Fibroblast of skin of left quadriceps (primary cell): ENCODE data around the gene MRPL55.
"Not testable (repeated sequence)": the region's sequence is repeated elsewhere in the genome, so short reads cannot be mapped to it uniquely, and the experiment has no call there.

Experiments
- DNase-seq, 2 experiments: peaks; one replicate each; pipeline ENCODE4 v3.0.0-alpha.2; 2013; ENCODE audit warnings: low read depth in 2 of 2

MRPL55 gene

GRCh38 chr1:228122921-228123441 is 13.9 kb upstream of the MRPL55 start:
- DNase-seq = no peak

GRCh38 chr1:228120857-228121489 is 11.9 kb upstream of the MRPL55 start:
- no peak for DNase-seq

GRCh38 chr1:228120351-228120750 is 11.3 kb upstream of the MRPL55 start:
- no peak for DNase-seq

- no peak for DNase-seq
These were observed 8.9 kb upstream of the MRPL55 start for GRCh38 chr1:228118040-228118439.

- DNase-seq = no peak
These were observed 8.2 kb upstream of the MRPL55 start for GRCh38 chr1:228117335-228117734.

GRCh38 chr1:228114827-228115226 is 5.7 kb upstream of the MRPL55 start:
- DNase-seq = no peak

GRCh38 chr1:228112617-228113016 is 3.5 kb upstream of the MRPL55 start:
- no peak for DNase-seq

- no peak for DNase-seq
These were observed 3.1 kb upstream of the MRPL55 start for GRCh38 chr1:228112167-228112566.

GRCh38 chr1:228111315-228111714 is 2.2 kb upstream of the MRPL55 start:
- DNase-seq = not testable (repeated sequence)

GRCh38 chr1:228110556-228110955 is 1.5 kb upstream of the MRPL55 start:
- no peak for DNase-seq

- DNase-seq = no peak
These were observed 926 bp upstream of the MRPL55 start for GRCh38 chr1:228109962-228110488.

- no peak for DNase-seq
These were observed 392 bp downstream of the MRPL55 start for GRCh38 chr1:228108742-228109072.

- DNase-seq = no peak
These were observed 926 bp downstream of the MRPL55 start for GRCh38 chr1:228108055-228108690.

GRCh38 chr1:228107636-228108035 is 1.5 kb downstream of the MRPL55 start:
- DNase-seq = no peak

- DNase-seq = no peak
These were observed 2.4 kb downstream of the MRPL55 start for GRCh38 chr1:228106800-228107054.

GRCh38 chr1:228105996-228106799 is 2.9 kb downstream of the MRPL55 start:
- no peak for DNase-seq

GRCh38 chr1:228105270-228105995 is 3.7 kb downstream of the MRPL55 start:
- DNase-seq = no peak

- no peak for DNase-seq
These were observed 4.4 kb downstream of the MRPL55 start for GRCh38 chr1:228104526-228105269.

- DNase-seq = peak; percentile 72 to 76
These were observed 6.1 kb downstream of the MRPL55 start, which contains the start of gene C1orf35 for GRCh38 chr1:228102791-228103620. Gene C1orf35, minus strand, starts transcription at chr1:228103325. Its CDS starts 98 bp downstream, at chr1:228103227.
